ENCODE measurements around the gene NMBR.
"Not testable (repeated sequence)": the region's sequence is repeated elsewhere in the genome, so short reads cannot be mapped to it uniquely, and the experiment has no call there.

NMBR gene

DNA sequence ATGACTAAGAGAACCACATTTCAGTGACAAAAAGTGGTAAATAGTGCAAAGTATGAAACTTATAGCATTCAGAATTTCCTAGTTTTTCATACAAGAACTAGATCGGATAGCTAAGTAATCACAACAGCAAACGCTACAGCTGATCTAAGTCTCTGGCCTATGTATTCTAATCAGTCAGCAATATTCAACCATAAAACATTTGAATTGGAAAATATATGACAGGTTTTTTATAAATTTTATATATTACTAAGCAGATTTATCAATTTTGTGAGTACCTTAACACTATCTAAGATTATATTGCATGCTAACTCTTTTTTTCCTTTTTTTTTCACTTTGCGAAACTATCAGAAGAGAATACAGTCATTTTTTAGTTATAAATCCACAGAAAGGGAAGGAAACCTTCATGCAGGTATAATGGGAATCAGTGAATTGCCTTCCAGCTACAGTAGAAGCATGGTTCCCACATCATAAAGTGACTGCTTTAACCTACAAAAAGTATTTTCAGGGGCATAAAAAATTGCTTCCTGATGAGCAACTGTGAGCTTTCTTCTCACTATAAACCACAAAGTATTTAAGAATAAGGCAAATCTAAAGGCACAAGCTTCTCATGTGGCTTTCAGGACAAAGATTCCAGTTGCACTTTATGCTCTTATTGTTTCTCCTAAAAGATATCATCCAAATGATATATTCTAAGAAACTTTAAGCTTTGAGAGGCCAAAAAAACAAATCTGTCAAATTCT is 88.2 kb downstream of the NMBR start:
- DNase-seq: no peak

DNA sequence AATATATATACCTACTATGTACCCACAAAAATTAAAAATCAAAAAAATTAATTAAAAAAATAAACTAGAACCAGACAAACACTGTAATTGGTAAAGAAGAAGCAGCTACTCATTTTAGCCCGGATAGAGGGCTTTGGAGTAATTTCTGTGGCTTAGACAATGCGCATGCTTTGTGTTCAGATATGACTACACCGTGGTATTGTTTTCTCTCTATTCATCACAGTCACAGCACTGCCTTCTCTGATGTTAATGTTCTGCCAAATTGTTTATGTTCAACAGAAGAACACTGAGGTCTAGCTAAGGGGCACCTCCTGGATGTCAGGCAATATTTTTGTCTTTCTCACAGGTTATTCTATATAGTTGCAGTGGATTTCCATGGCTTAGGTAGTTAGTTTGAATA is 91.7 kb downstream of the NMBR start:
- DNase-seq: no peak

DNA sequence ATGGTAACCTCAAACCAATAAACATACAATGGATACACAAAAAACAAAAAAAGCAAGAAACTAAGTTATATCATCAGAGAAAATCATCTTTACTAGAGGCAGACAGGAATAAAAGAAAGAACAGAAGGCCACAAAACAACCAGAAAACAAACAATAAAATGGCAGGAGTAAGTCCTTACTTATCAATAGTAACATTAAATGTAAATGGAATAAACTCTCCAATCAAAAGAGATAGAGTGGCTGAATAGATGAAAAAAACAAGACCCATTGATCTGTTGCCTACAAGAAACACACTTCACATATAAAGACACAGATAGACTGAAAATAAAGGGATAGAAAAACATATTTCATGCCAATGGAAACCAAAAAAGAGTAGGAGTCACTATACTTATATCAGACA is 95.5 kb downstream of the NMBR start:
- DNase-seq: no peak

DNA sequence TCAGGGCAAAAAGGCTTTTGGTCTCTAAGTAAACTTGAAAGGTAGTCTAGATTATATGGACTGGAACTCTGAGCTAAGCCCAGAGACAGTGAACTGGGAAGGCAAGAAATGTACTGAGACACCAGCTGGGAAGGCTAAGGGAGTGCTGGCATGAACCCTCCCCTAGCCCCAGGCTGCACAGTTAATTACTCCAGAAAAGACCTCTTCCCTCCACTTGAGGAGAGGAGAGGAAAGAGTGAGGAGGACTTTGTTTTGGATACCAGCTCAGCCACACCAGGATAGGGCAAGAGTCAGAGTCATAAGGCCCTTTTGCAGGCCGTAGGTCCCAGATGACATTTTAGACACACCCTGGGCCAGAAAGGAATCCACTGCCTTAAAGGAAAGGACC is 98.3 kb downstream of the NMBR start:
- no peak for DNase-seq

DNA sequence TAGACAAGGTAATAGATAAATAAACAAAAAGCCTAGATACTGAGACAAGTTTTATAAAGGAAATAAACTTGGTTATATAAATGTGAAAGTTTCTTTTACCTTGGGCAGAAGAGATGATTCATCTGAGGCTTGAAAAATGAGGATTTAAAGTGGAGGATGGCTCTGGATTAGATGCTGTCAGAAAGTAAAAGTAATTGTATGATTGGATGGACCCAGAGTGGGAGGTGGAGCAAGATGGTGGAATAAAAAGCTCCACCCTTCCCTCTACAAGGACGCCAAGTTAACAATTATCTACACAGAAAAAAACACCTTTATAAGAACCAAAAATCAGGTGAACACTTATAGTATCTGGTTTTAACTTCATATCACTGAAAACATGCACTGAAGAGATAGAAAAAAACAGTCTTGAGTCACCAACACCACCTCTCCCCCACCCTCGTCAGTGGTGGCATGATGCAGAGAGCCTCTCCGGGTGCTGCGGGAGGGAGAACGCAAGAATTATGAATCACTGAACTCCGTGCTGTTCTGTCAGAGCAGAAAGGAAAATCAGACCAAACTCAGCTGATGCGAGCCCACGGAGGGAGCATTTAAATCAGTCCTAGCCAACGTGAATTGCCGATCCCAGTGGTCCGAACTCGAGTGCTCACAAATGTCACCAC is 98.9 kb downstream of the NMBR start:
- DNase-seq: peak in 2 of 58 donors; percentile 5 to 6

DNA sequence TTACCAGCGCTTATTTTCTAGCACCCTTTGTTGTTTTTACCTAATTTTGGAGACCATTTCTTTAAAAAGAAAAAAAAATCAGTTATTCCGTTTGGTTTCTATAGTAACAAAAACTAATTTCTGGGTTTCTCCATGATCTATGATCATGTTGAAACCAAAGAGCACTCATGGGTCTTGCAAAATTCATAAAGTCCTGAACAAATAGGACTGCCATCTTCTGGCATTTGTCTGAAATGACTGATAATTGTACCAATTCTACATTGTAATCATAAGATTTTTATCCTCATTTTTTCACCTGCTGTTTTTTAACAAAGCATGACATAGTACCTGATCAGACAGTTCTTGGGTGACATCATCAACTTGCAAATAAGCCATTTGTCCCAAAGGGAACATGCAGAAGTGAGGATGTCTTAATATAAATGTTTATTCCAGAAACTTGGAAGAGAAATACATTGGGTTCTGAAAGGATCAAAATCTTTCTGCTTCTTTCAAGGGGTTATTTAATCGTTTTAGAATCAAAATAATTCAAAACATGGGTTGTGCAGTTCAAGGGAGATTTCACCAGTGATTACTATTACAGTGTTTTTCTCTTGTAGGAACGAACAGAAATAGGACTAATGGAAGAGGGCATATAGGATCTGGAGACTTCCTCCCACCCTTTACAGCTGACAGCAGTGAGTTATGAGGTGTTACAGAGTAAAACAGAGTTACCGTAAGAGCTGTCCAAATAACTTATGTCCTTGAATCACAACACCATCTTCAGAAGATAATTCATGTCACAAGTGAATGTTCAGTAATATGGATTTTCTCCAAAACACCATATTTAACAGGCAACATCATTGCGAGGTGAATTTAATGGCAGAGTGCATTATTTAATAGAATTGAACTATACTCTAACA is 101.3 kb downstream of the NMBR start:
- DNase-seq: no peak

DNA sequence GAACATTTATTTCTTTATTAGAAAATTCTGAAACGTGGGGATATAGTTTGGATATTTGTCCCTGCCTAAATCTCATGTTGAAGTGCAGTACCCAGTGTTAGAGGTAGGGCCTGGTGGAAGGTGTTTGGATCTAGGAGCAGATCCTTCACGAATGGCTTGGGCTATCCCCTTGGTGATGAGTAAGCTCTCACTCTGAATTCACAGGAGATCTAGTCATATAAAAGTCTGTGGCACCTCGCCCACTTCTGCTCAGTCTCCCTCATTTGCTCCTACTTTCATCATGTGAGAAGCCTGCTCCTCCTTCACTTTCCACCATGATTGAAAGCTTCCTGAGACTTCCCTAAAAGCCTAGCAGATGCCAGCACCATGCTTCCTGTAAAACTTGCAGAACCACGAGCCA is 111.0 kb downstream of the NMBR start:
- DNase-seq: no peak

DNA sequence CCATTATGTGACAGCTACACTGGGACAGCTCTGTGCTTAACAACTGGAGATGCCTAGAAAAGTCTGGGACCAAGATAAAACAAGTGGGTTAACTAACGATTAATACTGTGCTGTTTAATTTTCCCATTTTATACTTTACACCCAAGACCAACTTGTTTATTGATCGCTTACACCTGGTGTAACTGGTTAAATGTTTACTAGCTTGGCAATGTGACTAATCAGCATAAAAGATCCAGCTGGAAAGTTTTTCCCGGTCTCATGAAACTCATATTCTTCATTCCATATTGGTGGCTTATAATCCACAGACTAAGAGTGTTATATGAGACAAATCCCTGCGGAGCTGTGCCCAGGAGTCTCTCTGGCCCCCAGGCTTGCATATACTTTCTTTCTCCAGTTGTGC is 115.9 kb downstream of the NMBR start:
- DNase-seq: no peak

DNA sequence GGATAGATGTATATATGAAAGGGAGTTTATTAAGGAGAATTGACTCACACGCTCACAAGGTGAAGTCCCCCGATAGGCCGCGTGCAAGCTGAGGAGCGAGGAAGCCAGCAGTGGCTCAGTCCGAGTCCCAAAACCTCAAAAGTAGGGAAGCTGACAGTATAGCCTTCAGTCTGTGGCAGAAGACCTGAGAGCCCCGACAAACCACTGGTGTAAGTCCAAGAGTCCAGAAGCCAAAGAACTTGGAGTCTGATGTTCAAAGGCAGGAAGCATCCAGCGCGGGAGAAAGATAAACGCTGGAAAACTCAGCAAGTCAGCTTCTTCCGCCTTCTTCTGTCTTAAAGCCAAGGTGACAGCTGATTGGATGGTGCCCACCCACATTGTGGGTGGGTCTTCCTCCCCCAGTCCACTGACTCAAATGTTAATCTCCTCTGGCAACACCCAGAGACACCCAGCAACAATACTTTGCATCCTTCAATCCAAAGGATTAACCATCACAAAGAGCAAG is 116.8 kb downstream of the NMBR start:
- DNase-seq: no peak

DNA sequence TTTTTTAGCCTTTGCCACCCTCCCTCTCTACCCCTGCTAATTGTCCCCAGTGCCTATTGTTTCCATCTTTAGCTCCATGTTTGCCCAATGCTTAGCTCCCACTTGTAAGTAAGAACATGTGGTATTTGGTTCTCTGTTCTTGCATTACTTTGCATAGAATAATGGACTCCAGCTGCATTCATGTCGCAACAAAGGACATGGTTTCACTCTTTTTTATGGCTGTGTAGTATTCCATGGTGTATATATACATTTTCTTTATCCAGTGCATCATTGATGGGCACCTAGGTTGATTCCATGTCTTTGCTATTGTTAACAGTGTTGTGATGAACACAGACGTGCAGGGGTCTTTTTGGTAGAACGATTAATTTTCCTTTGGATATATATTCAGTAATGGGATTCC is 118.4 kb downstream of the NMBR start:
- DNase-seq: no peak

DNA sequence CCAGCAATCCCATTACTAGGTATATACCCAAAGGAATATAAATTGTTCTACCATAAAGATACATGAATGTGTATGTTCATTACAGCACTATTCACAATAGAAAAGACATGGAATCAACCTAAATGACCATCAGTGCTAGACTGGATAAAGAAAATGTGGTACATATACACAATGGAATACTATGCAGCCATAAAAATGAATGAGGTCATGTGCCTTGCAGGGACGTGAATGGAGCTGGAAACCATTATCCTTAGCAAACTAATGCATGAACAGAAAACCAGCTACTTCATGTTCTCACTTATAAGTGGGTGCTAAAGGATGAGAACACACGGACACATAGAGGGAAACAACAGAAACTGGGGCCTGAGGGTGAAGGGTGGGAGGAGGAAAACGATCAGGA is 119.1 kb downstream of the NMBR start:
- DNase-seq: not testable (repeated sequence)

DNA sequence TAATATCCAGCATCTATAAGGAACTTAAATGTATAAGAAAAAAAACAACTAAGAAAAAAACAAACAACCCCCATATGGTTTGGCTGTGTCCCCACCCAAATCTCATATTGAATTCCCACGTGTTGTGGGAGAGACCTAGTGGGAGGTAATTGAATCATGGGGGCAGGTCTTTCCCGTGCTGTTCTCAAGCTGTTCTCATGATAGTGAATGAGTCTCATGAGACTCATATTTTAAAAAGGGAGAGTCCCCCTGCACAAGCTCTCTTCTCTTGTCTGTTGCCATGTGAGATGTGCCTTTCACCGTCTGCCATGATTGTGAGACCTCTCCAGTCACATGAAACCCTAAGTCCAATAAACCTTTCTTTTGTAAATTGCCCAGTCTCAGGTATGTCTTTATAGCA is 119.8 kb downstream of the NMBR start:
- no peak for DNase-seq

DNA sequence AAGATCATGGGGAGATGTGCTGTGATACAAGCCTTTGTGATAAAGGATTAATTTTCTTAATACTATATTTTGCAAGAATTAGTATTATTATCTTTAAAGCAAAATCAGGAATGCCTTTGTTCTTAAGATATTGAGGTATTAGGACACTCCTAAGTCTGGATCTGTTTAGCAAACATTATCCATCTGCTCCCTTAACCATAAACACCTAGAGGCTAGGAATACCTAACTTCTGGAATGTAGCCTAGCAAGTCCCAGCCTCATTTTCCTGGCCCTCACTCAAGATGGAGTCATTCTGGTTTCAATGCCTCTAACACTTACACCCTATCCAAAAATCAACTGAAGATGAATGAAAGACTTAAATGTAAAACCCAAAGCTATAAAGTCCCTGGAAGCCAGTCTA is 120.5 kb downstream of the NMBR start:
- DNase-seq: no peak

All from anterior cingulate cortex (tissue), 58 donors.